SJSA1 (cell line): ENCODE data around the gene B9D1. TPM values are rescaled to one million over a fixed set of nuclear protein-coding genes. Genes with fewer than 3 reads are reported as not detected.

ENCODE experiments used
- total RNA-seq: library from RNA; depleted of rRNA; stranded (reverse); fragments of >200 nt; shearing (Covaris generic); gene quantifications from 2 replicates; pipeline ENCODE4 v1.2.3, GENCODE V29; 2014; rRNA removed

Gene B9D1
- total RNA-seq, 1 experiment from 2014 or later: 28.0 TPM

Other genes with a start within 250 kb of the B9D1 start
- gene GRAPL, start 235.1 kb downstream of the B9D1 start, total RNA-seq: not detected in 2 replicates
- 15.7 and 19.9 TPM in 2 replicates for gene EPN2, start 125.4 kb downstream of the B9D1 start, total RNA-seq
- gene MAPK7, start 15.8 kb upstream of the B9D1 start, total RNA-seq: 0.72 and 7.8 TPM in 2 replicates
- 0.39 TPM in 1 of 2 replicates, not detected in the other for gene MFAP4, start 24.5 kb upstream of the B9D1 start, total RNA-seq
- gene RNF112, start 48.5 kb upstream of the B9D1 start, total RNA-seq: not detected in 2 replicates
- gene SLC47A1, start 171.1 kb upstream of the B9D1 start, total RNA-seq: not detected in 2 replicates